GM12878 (cell line): ENCODE data around the gene GRK5. TPM values are rescaled to one million over a fixed set of nuclear protein-coding genes. Genes with fewer than 3 reads are reported as not detected.
"Not testable (repeated sequence)": the region's sequence is repeated elsewhere in the genome, so short reads cannot be mapped to it uniquely, and the experiment has no call there.

Source experiments
- ATAC-seq: fragments of 200-7000 bp; cut with Tn5 transposase; 3 replicates; pipeline ENCODE4 v1.9.1; 2020; ENCODE audit warnings: mild to moderate bottlenecking, moderate library complexity
- BruUV-seq: library from RNA; stranded (reverse); fragments of 400-500 nt; replicated peaks from 2 replicates; lab custom pipeline; 2021; lab: Mats Ljungman, UMichigan
- CTCF ChIA-PET: fragments of 300-600 bp; sonication (Branson Sonifier 250); formaldehyde crosslinking; extraction: SDS; loops from one replicate; lab custom pipeline; 2021; ENCODE audit warnings: inconsistent platforms; lab: Yijun Ruan, JAX
- POLR2A ChIA-PET: fragments of 350-600 bp; formaldehyde crosslinking; extraction: SDS; loops from one replicate; lab custom pipeline; 2021; ENCODE audit warnings: inconsistent platforms; lab: Charles Lee
- RAD21 ChIA-PET: fragments of 300-600 bp; sonication (Branson Sonifier 250); formaldehyde crosslinking; loops from one replicate; lab custom pipeline; 2023; ENCODE audit warnings: antibody characterized with exemption; ENCODE audit not compliant: unreplicated experiment; lab: Charles Lee
- SMC1A ChIA-PET: fragments of 300-600 bp; sonication (Branson Sonifier 250); formaldehyde crosslinking; loops from one replicate; lab custom pipeline; 2023; ENCODE audit not compliant: unreplicated experiment, uncharacterized antibody; lab: Charles Lee
- DNase-seq: peaks from one replicate; pipeline ENCODE4 v3.0.0-alpha.2; 2011; ENCODE audit warnings: low read depth, low spot score
- FAIRE-seq: peaks from 3 replicates; lab custom pipeline; 2011; peaks lifted over from hg19 to GRCh38; lab: Jason Lieb, UNC
- H2AFZ ChIP-seq: 2 replicates; pipeline ENCODE4 v1.6.0; 2011; ENCODE audit warnings: low read depth, low read length, control low read depth; ENCODE audit not compliant: control insufficient read depth
- H3K27ac ChIP-seq: 2 replicates; pipeline ENCODE4 v1.5.1; 2011; ENCODE audit warnings: control low read depth; ENCODE audit not compliant: control insufficient read depth, insufficient read depth
- H3K27me3 ChIP-seq, 2 experiments: replicated peaks in 1 of 2; 2 replicates each; pipeline versions ENCODE4 v1.6.0 to v1.6.1; 2011; ENCODE audit warnings: low read length in 1 of 2; ENCODE audit not compliant: control insufficient read depth in 2 of 2, insufficient read depth in 2 of 2
- H3K36me3 ChIP-seq, 2 experiments: 2 replicates each; pipeline ENCODE4 v1.5.1; 2011; ENCODE audit warnings: low read length in 1 of 2; ENCODE audit not compliant: control insufficient read depth in 2 of 2, insufficient read depth in 2 of 2
- H3K4me1 ChIP-seq: 2 replicates; pipeline ENCODE4 v1.6.1; 2011; ENCODE audit warnings: mild to moderate bottlenecking, low read length, moderate library complexity, mixed read lengths; ENCODE audit not compliant: control insufficient read depth, insufficient read depth
- H3K4me2 ChIP-seq: 2 replicates; pipeline ENCODE4 v1.6.0; 2011; ENCODE audit warnings: control low read depth; ENCODE audit not compliant: control insufficient read depth, insufficient read depth
- H3K4me3 ChIP-seq: fragments of 200-600 bp; sonication (generic); 2 replicates; pipeline ENCODE4 v1.5.1; 2016
- H3K79me2 ChIP-seq: 2 replicates; pipeline ENCODE4 v1.6.0; 2011; ENCODE audit warnings: low read length; ENCODE audit not compliant: control insufficient read depth, insufficient read depth
- H3K9ac ChIP-seq: 2 replicates; pipeline ENCODE4 v1.8.0; 2011; ENCODE audit warnings: low read length, control low read depth, mixed read lengths; ENCODE audit not compliant: control insufficient read depth, insufficient read depth
- H3K9me3 ChIP-seq: replicated peaks from 3 replicates; pipeline ENCODE4 v1.5.1; 2011; ENCODE audit warnings: mild to moderate bottlenecking, low read length; ENCODE audit not compliant: control insufficient read depth, insufficient read depth
- H4K20me1 ChIP-seq: 2 replicates; pipeline ENCODE4 v1.6.0; 2011; ENCODE audit not compliant: control insufficient read depth, insufficient read depth
- CBFB ChIP-seq: IDR thresholded peaks from 2 replicates; pipeline ENCODE4 v1.6.1; 2016; ENCODE audit warnings: antibody characterized with exemption, low read depth
- DPF2 ChIP-seq: fragments of 450-650 bp; IDR thresholded peaks from 2 replicates; pipeline ENCODE4 v1.6.1; 2017; ENCODE audit warnings: mild to moderate bottlenecking
- MXI1 ChIP-seq: fragments of 150-350 bp; IDR thresholded peaks from 2 replicates; pipeline ENCODE4 v1.6.1; 2011; ENCODE audit warnings: low read depth, mild to moderate bottlenecking, inconsistent platforms, low read length, improper control_type of control experiment
- NR2F1 ChIP-seq: fragments of 450-650 bp; conservative IDR thresholded peaks from 2 replicates; pipeline ENCODE4 v1.6.1; 2017; ENCODE audit warnings: mild to moderate bottlenecking
- POLR2A ChIP-seq: IDR thresholded peaks from 2 replicates; pipeline ENCODE4 v1.6.1; 2011; ENCODE audit warnings: low read depth, mild to moderate bottlenecking, low read length
- POLR2AphosphoS5 ChIP-seq: IDR thresholded peaks from 2 replicates; pipeline ENCODE4 v1.6.1; 2011; ENCODE audit warnings: mild to moderate bottlenecking, low read length, inconsistent platforms
- ZNF622 ChIP-seq: fragments of 450-650 bp; IDR thresholded peaks from 2 replicates; pipeline ENCODE4 v1.6.1; 2017; ENCODE audit warnings: mild to moderate bottlenecking, inconsistent platforms
- WGBS: methylation state at CpG from one replicate; pipeline ENCODE4 v1.1.6; 2016; ENCODE audit warnings: low lambda C conversion rate; ENCODE audit not compliant: insufficient replicate concordance, insufficient coverage; ENCODE audit errors: missing lambda C conversion rate; 5-methylcytosine and 5-hydroxymethylcytosine counted together
- in situ Hi-C: fragments of 300-500 bp; cut with MboI; formaldehyde crosslinking; loops from 9 replicates; pipeline ENCODE4 v1.14.3; 2018; ENCODE audit warnings: mixed read lengths
- intact Hi-C: fragments of 100-400 bp; cut with micrococcal nuclease; formaldehyde crosslinking; loops from one replicate; pipeline ENCODE4 v1.14.2; 2022; ENCODE audit not compliant: unreplicated experiment
- polyA plus RNA-seq, 11 experiments: library from polyadenylated mRNA; depleted of rRNA in 4 of 11; unstranded in 6 of 11; stranded (reverse) in 5 of 11; fragments of >200 nt; fragmentation: Nextera tagmentation in 4 of 11; fragmentation: Illumina TruSeq in 1 of 11; extraction: Ambion mirVana in 4 of 11; extraction: Trizol in 1 of 11; gene quantifications; 1 replicate in 1 of 11; 2 replicates in 10 of 11; pipeline versions ENCODE4 v1.2.1 to v1.2.3, GENCODE V29; 2011 to 2016; ENCODE audit warnings: inconsistent platforms in 2 of 11, missing spikeins in 2 of 11, low read depth in 1 of 11
- total RNA-seq, 4 experiments: library from RNA; depleted of rRNA in 3 of 4; stranded (reverse); fragments of >200 nt in 3 of 4; fragmentation: Illumina TruSeq in 1 of 4; extraction: Trizol in 1 of 4; gene quantifications; 2 replicates each; pipeline versions ENCODE4 v1.2.1 to v1.2.3, GENCODE V29; 2013 to 2021
- TF ChIP-seq, protein P1 (sequence below): fragments of 450-650 bp; IDR thresholded peaks from 2 replicates; pipeline ENCODE4 v1.6.1; 2016; ENCODE audit warnings: mild to moderate bottlenecking, moderate library complexity, borderline replicate concordance

GRK5 gene
- total and polyA plus RNA-seq, 10 of the 15 experiments (the other 5 are each of a cell fraction or from before 2014, with no cell fraction given), result 0.11 to 22.1 (median 10.0) TPM

DNA sequence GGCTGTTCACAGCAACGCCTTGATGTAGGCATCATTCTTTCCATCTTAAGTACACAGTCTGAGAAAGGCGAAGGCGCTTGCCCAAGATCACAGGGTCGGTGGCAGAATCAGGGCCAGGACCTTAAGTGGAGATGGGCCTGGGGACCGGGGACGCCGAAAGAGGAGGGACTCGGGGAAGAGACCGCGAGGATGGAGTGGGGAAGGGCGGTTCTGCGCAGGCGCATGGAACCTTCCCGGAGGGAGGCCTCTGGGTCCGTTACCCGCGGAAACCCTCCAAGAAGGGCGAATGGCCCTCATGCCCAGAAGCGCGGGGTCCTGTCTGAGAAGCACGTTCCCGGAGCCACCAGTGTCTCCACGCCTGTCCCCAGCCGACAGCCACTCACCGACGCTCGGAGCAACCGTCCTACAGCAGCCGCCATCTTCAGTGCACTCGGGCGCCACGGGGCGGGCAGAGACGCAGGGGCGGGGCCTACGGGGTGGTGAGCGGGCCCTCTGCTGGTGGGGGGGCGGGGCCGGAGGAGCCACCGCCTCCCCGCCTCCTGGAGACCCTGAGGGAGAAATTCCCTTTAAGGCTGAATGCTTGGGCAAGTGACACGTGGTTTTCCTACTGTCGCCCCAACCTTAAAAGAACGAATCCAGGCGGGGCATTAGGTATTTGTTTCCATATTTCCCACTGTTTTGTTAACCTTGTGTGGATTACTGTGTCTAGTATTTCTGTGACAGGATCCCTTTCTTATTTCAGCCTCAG, 28.8 kb upstream of the GRK5 start, which contains the start of gene PRDX3 (continued):
- TF ChIP-seq, protein P1, sequence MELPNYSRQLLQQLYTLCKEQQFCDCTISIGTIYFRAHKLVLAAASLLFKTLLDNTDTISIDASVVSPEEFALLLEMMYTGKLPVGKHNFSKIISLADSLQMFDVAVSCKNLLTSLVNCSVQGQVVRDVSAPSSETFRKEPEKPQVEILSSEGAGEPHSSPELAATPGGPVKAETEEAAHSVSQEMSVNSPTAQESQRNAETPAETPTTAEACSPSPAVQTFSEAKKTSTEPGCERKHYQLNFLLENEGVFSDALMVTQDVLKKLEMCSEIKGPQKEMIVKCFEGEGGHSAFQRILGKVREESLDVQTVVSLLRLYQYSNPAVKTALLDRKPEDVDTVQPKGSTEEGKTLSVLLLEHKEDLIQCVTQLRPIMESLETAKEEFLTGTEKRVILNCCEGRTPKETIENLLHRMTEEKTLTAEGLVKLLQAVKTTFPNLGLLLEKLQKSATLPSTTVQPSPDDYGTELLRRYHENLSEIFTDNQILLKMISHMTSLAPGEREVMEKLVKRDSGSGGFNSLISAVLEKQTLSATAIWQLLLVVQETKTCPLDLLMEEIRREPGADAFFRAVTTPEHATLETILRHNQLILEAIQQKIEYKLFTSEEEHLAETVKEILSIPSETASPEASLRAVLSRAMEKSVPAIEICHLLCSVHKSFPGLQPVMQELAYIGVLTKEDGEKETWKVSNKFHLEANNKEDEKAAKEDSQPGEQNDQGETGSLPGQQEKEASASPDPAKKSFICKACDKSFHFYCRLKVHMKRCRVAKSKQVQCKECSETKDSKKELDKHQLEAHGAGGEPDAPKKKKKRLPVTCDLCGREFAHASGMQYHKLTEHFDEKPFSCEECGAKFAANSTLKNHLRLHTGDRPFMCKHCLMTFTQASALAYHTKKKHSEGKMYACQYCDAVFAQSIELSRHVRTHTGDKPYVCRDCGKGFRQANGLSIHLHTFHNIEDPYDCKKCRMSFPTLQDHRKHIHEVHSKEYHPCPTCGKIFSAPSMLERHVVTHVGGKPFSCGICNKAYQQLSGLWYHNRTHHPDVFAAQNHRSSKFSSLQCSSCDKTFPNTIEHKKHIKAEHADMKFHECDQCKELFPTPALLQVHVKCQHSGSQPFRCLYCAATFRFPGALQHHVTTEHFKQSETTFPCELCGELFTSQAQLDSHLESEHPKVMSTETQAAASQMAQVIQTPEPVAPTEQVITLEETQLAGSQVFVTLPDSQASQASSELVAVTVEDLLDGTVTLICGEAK, result 0 out of 2 replicates have a peak, but pooled peaks have one; percentile 52
- TF ChIP-seq CBFB, result peak; percentile 49
- no peak for TF ChIP-seq DPF2
- TF ChIP-seq MXI1, result peak; percentile 90
- TF ChIP-seq POLR2A, result peak; percentile 99
- TF ChIP-seq ZNF622, result no peak
- TF ChIP-seq NR2F1, result no peak; the same call in 1 of the 2 replicates
- TF ChIP-seq POLR2AphosphoS5, result peak; percentile 94

DNA sequence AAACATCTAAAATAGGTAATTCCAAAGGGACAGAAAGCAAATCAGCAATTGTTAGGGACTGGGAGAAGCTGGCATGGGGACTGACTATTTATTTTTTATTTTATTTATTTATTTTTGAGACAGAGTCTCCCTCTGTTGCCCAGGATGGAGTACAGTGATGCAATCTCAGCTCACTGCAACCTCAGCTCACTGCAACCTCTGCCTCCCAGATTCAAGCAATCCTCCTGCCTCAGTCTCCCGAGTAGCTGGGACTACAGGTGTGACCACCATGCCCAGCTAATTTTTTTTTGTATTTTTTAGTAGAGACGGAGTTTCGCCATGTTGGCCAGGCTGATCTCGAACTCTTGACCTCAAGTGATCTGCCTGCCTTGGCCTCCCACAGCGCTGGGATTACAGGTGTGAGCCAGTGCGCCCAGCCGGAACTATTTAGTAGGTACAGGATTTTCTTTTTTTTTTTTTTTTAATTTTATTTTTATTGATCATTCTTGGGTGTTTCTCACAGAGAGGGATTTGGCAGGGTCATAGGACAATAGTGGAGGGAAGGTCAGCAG, 26.4 kb upstream of the GRK5 start:
- ChIA-PET SMC1A (interaction anchor here (0.7 to 2.4 kb wide), 4 partner anchors 9 to 711 kb away, joined by 4 to 14 read pairs (median 6); no protein-coding TSS in a partner anchor), CTCF (interaction anchor here (0.5 to 2.7 kb wide), 11 partner anchors 8 to 837 kb away, joined by 3 to 17 read pairs (median 3); no protein-coding TSS in a partner anchor), POLR2A (interaction anchor here (2.1 kb wide), 1 partner anchor 9 kb away, joined by 18 read pairs; no protein-coding TSS in a partner anchor), RAD21 (interaction anchor here (0.9 to 1.5 kb wide), 3 partner anchors 17 to 209 kb away, joined by 3 to 7 read pairs (median 5); no protein-coding TSS in a partner anchor)
- peaks cover 28% of the 10 kb centered on the region for H3K79me2 ChIP-seq
- WGBS, result 90% methylated on average over 7 of the region's 7 CpGs
- H3K27ac ChIP-seq, BruUV-seq, H3K36me3 ChIP-seq, ATAC-seq, H3K27me3 ChIP-seq, H3K9me3 ChIP-seq, H2AFZ ChIP-seq, H3K4me3 ChIP-seq, DNase-seq, FAIRE-seq, H3K9ac ChIP-seq, H3K4me2 ChIP-seq, intact Hi-C loops, H4K20me1 ChIP-seq: not testable (repeated sequence)
- H3K4me1 ChIP-seq, result peaks cover 14% of the 10 kb centered on the region
- in situ Hi-C loops, result loop anchor here (25.0 kb wide), 1 partner anchor 619 kb away; no protein-coding TSS in a partner anchor
